HepG2 (cell line): Measurements from ENCODE around the gene PCIF1. TPM values are rescaled to one million over a fixed set of nuclear protein-coding genes. Genes with fewer than 3 reads are reported as not detected.

Source experiments
- ATF1 ChIP-seq: IDR thresholded peaks from 2 replicates; pipeline ENCODE4 v1.6.1; 2016; ENCODE audit warnings: mild to moderate bottlenecking, control low read depth
- FOSL2 ChIP-seq: sonication (generic); formaldehyde crosslinking; IDR thresholded peaks from 2 replicates; pipeline ENCODE4 v1.4.0; 2020; ENCODE audit warnings: missing genetic modification reagents
- GMEB1 ChIP-seq: sonication (generic); formaldehyde crosslinking; IDR thresholded peaks from 2 replicates; pipeline ENCODE4 v1.5.1; 2020; ENCODE audit warnings: missing genetic modification reagents, mild to moderate bottlenecking, borderline replicate concordance
- HNRNPUL1 ChIP-seq: fragments of 200-400 bp; formaldehyde crosslinking; IDR thresholded peaks from 2 replicates; pipeline ENCODE4 v1.6.1; 2017; ENCODE audit warnings: low read depth, mild to moderate bottlenecking, low read length, moderate library complexity
- IKZF5 ChIP-seq: IDR thresholded peaks from 2 replicates; pipeline ENCODE4 v1.6.1; 2018; ENCODE audit warnings: missing genetic modification reagents, mild to moderate bottlenecking, missing compliant biosample characterization
- MLX ChIP-seq: IDR thresholded peaks from 2 replicates; pipeline ENCODE4 v1.6.1; 2016
- NFKBIZ ChIP-seq: IDR thresholded peaks from 2 replicates; pipeline ENCODE4 v1.6.1; 2018; ENCODE audit warnings: missing genetic modification reagents, missing compliant biosample characterization
- PCBP1 ChIP-seq: fragments of 200-400 bp; formaldehyde crosslinking; IDR thresholded peaks from 2 replicates; pipeline ENCODE4 v1.6.1; 2017; ENCODE audit warnings: mild to moderate bottlenecking, low read depth, low read length, borderline replicate concordance
- POGK ChIP-seq: sonication (generic); formaldehyde crosslinking; conservative IDR thresholded peaks from 2 replicates; pipeline ENCODE4 v1.8.0; 2022; ENCODE audit warnings: mild to moderate bottlenecking, moderate library complexity, missing genetic modification reagents
- SP4 ChIP-seq: sonication (generic); formaldehyde crosslinking; IDR thresholded peaks from 2 replicates; pipeline ENCODE4 v1.8.1; 2023; ENCODE audit warnings: mild to moderate bottlenecking, missing genetic modification reagents
- TAF1 ChIP-seq: sonication (generic); formaldehyde crosslinking; IDR thresholded peaks from 2 replicates; pipeline ENCODE4 v1.4.0; 2020; ENCODE audit warnings: missing genetic modification reagents
- THAP11 ChIP-seq: IDR thresholded peaks from 2 replicates; pipeline ENCODE4 v1.6.1; 2016; ENCODE audit warnings: missing biosample characterization, missing genetic modification reagents
- ZGPAT ChIP-seq: IDR thresholded peaks from 2 replicates; pipeline ENCODE4 v1.6.1; 2016; ENCODE audit warnings: mild to moderate bottlenecking
- ZNF264 ChIP-seq: sonication (generic); formaldehyde crosslinking; IDR thresholded peaks from 2 replicates; pipeline ENCODE4 v1.4.0; 2020; ENCODE audit warnings: missing genetic modification reagents
- ZNF558 ChIP-seq: sonication (generic); formaldehyde crosslinking; IDR thresholded peaks from 2 replicates; pipeline ENCODE4 v1.9.0; 2022; ENCODE audit warnings: mild to moderate bottlenecking, missing genetic modification reagents, borderline replicate concordance
- ZNF629 ChIP-seq: sonication (generic); formaldehyde crosslinking; conservative IDR thresholded peaks from 2 replicates; pipeline ENCODE4 v1.5.0; 2020; ENCODE audit warnings: missing genetic modification reagents
- ZNF639 ChIP-seq: conservative IDR thresholded peaks from 2 replicates; pipeline ENCODE4 v1.6.1; 2018; ENCODE audit warnings: missing genetic modification reagents
- ZSCAN31 ChIP-seq: sonication (generic); formaldehyde crosslinking; IDR thresholded peaks from 2 replicates; pipeline ENCODE4 v1.5.0; 2020; ENCODE audit warnings: low read depth, mild to moderate bottlenecking, missing genetic modification reagents
- polyA plus RNA-seq, 8 experiments: library from polyadenylated mRNA; depleted of rRNA in 3 of 8; stranded (reverse) in 7 of 8; unstranded in 1 of 8; fragments of >200 nt; fragmentation: Illumina TruSeq in 4 of 8; extraction: Trizol in 4 of 8; gene quantifications; 2 replicates each; pipeline versions ENCODE4 v1.2.1 to v1.2.3, GENCODE V29; 2011 to 2016; ENCODE audit warnings: low read depth in 4 of 8, missing spikeins in 1 of 8, mixed read lengths in 1 of 8; ENCODE audit not compliant: insufficient read depth in 1 of 8
- total RNA-seq, 5 experiments: library from RNA; depleted of rRNA; stranded (reverse); fragments of >200 nt; fragmentation: Illumina TruSeq; extraction: Trizol; gene quantifications; 2 replicates each; pipeline ENCODE4 v1.2.3, GENCODE V29; 2016; ENCODE audit warnings: low read depth in 1 of 5

PCIF1 gene
- total and polyA plus RNA-seq, 2 of the 13 experiments (the other 11 are each of a cell fraction or from before 2014, with no cell fraction given), result 20.9 to 24.4 TPM

GRCh38 chr20:45948261-45948733, 13.8 kb downstream of the PCIF1 start (continued):
- TF ChIP-seq ZNF639 (CRISPR knock-in tag) (no peak), NFKBIZ (CRISPR knock-in tag) (no peak), TAF1 (no peak), ZGPAT (CRISPR knock-in tag) (no peak), HNRNPUL1 (no peak), PCBP1 (no peak), IKZF5 (CRISPR knock-in tag) (no peak), ZNF558 (CRISPR knock-in tag) (no peak), FOSL2 (CRISPR knock-in tag) (no peak), ATF1 (CRISPR knock-in tag) (no peak), GMEB1 (CRISPR knock-in tag) (no peak), MLX (CRISPR knock-in tag) (no peak), THAP11 (no peak), ZSCAN31 (CRISPR knock-in tag) (no peak), ZNF264 (no peak), SP4 (CRISPR knock-in tag) (no peak), POGK (CRISPR knock-in tag) (0 out of 2 replicates have a peak, but pooled peaks have one; percentile 17), ZNF629 (CRISPR knock-in tag) (no peak)
